ENCODE measurements around the gene SPRN.

DNA sequence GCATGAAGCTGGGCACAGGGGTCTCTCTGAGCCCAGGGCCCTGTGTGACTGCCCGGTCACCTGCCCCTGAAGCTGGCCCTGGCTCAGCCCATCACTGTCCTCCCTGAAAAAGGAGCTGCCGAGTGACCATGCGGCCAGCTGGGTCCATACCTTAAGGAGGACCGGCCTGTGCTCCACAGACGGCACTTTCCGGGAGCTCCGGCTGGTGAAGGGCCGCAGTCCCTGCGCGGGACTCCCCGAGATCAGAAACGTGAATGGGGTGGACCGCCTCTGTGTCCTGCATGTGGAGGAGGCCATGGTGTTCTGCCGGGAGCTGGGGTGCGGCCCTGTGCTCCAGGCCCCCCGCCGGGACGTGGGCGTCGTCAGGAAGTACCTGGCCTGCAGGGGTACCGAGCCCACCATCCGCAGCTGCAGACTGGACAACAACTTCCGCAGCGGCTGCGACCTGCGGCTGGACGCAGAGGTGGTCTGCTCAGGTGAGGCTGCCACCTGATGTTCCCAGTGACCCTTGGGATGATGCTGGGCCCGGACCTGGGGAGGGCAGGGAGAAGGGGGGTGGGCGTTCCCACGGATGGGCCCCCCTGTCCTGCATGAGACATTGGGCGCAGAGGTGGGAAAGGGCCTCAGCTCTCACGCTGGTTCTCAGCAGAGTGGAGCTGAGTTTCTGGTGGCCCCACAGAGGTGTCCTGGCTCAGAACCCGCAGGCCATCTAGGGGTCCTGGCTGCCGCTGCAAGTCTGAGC lies 32.8 kb upstream of the SPRN start:
- TF ChIP-seq, protein P1, sequence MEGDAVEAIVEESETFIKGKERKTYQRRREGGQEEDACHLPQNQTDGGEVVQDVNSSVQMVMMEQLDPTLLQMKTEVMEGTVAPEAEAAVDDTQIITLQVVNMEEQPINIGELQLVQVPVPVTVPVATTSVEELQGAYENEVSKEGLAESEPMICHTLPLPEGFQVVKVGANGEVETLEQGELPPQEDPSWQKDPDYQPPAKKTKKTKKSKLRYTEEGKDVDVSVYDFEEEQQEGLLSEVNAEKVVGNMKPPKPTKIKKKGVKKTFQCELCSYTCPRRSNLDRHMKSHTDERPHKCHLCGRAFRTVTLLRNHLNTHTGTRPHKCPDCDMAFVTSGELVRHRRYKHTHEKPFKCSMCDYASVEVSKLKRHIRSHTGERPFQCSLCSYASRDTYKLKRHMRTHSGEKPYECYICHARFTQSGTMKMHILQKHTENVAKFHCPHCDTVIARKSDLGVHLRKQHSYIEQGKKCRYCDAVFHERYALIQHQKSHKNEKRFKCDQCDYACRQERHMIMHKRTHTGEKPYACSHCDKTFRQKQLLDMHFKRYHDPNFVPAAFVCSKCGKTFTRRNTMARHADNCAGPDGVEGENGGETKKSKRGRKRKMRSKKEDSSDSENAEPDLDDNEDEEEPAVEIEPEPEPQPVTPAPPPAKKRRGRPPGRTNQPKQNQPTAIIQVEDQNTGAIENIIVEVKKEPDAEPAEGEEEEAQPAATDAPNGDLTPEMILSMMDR (conservative IDR thresholded peaks at IDR 0.05; ENCODE audit: low read depth, low read length): no peak
- TF ChIP-seq EZH2 (IDR thresholded peaks at IDR 0.05; ENCODE audit: borderline replicate concordance, low read depth, low read length, poor library complexity, severe bottlenecking): no peak

All from A673 (cell line).